Neutrophil (primary cell): ENCODE measurements around the gene COPZ2.

Experiments
- H3K27ac ChIP-seq: fragments of 200-600 bp; sonication (generic); 2 replicates; pipeline ENCODE4 v1.5.1; 2016; ENCODE audit warnings: mild to moderate bottlenecking, moderate library complexity
- H3K27me3 ChIP-seq: fragments of 200-600 bp; sonication (generic); 2 replicates; pipeline ENCODE4 v1.6.0; 2016; ENCODE audit warnings: mild to moderate bottlenecking
- H3K36me3 ChIP-seq: fragments of 200-600 bp; sonication (generic); 2 replicates; pipeline ENCODE4 v1.5.1; 2017
- H3K4me1 ChIP-seq, 2 experiments: fragments of 200-600 bp in 1 of 2; sonication (generic) in 1 of 2; 1 replicate in 1 of 2; 2 replicates in 1 of 2; pipeline versions ENCODE4 v1.5.1 to v1.6.1; 2013 to 2016; ENCODE audit warnings: low read depth in 1 of 2, low read length in 1 of 2, mild to moderate bottlenecking in 1 of 2, moderate library complexity in 1 of 2; ENCODE audit not compliant: control insufficient read depth in 1 of 2, insufficient read depth in 1 of 2
- H3K4me3 ChIP-seq, 2 experiments: fragments of 200-600 bp in 1 of 2; sonication (generic) in 1 of 2; 1 replicate in 1 of 2; 2 replicates in 1 of 2; pipeline ENCODE4 v1.5.1; 2013 to 2016; ENCODE audit warnings: low read depth in 1 of 2, low read length in 1 of 2, mild to moderate bottlenecking in 1 of 2, moderate library complexity in 1 of 2
- H3K9me3 ChIP-seq: fragments of 200-600 bp; sonication (generic); 2 replicates; pipeline ENCODE4 v1.5.1; 2016
- TF ChIP-seq, protein P1 (sequence below): fragments of 200-600 bp; sonication (generic); IDR thresholded peaks from 2 replicates; pipeline ENCODE4 v1.5.1; 2016; ENCODE audit warnings: antibody characterized with exemption

The COPZ2 gene

DNA sequence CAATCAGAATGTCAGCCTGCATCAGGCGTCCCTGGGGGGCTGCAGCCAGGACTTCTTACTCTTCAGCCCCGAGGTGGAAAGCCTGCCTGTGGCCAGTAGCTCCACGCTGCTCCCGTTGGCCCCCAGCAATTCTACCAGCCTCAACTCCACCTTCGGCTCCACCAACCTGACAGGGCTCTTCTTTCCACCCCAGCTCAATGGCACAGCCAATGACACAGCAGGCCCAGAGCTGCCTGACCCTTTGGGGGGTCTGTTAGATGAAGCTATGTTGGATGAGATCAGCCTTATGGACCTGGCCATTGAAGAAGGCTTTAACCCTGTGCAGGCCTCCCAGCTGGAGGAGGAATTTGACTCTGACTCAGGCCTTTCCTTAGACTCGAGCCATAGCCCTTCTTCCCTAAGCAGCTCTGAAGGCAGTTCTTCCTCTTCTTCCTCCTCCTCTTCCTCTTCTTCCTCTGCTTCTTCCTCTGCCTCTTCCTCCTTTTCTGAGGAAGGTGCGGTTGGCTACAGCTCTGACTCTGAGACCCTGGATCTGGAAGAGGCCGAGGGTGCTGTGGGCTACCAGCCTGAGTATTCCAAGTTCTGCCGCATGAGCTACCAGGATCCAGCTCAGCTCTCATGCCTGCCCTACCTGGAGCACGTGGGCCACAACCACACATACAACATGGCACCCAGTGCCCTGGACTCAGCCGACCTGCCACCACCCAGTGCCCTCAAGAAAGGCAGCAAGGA is 21.0 kb upstream of the COPZ2 start:
- TF ChIP-seq, protein P1, sequence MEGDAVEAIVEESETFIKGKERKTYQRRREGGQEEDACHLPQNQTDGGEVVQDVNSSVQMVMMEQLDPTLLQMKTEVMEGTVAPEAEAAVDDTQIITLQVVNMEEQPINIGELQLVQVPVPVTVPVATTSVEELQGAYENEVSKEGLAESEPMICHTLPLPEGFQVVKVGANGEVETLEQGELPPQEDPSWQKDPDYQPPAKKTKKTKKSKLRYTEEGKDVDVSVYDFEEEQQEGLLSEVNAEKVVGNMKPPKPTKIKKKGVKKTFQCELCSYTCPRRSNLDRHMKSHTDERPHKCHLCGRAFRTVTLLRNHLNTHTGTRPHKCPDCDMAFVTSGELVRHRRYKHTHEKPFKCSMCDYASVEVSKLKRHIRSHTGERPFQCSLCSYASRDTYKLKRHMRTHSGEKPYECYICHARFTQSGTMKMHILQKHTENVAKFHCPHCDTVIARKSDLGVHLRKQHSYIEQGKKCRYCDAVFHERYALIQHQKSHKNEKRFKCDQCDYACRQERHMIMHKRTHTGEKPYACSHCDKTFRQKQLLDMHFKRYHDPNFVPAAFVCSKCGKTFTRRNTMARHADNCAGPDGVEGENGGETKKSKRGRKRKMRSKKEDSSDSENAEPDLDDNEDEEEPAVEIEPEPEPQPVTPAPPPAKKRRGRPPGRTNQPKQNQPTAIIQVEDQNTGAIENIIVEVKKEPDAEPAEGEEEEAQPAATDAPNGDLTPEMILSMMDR: no peak
- Histone ChIP-seq H3K4me1 (peaks cover 3 to 10% of the 10 kb centered on the region in 2 experiments), H3K9me3 (no peaks in the 10 kb centered on the region), H3K27me3 (no peaks in the 10 kb centered on the region), H3K27ac (no peak overlapping the region), H3K36me3 (peaks cover 100% of the 10 kb centered on the region), H3K4me3 (no peak overlapping the region)

DNA sequence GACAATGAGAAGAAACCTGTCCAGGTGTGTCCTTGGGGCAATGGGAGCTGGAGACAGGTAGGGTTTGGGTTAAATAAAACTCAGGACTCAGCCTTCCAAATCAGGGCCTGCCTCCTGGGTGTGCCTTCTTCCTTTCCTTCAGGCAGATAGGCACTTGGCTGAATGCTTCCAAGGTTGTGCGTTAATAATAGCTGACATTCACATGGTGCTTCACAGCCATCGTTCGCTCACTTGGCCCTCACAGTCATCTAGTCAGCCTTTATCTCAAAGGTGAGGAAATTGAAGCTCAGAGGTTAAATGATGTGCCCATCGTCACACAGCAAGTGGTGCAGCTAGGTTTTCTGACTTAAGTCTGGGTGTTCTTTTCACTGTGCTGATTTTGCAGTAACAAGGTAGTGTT is 20.0 kb upstream of the COPZ2 start:
- H3K9me3 ChIP-seq: no peaks in the 10 kb centered on the region
- no peak overlapping the region for H3K27ac ChIP-seq
- TF ChIP-seq, protein P1: no peak
- H3K27me3 ChIP-seq: no peaks in the 10 kb centered on the region
- H3K4me1 ChIP-seq: peaks cover 3 to 10% of the 10 kb centered on the region in 2 experiments
- peaks cover 100% of the 10 kb centered on the region for H3K36me3 ChIP-seq
- H3K4me3 ChIP-seq: no peak overlapping the region

DNA sequence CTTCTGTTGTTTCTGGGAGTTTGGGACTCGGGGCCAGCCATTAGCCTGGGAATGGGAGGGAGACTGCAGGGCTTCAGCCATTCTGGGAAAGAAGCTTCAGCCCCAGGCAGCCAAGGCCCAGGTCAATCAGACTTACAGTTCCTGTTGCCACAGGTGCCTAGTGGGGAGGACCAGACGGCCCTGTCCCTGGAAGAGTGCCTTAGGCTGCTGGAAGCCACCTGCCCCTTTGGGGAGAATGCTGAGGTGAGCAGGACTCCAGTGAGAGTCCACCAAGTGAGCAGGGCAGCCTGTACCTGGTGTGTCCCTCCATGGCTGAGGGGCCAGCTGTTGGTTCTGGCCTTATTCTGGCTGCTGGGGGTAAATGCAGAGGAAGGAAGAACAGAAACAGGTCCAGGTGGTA is 19.3 kb upstream of the COPZ2 start:
- peaks cover 6 to 10% of the 10 kb centered on the region in 2 experiments for H3K4me1 ChIP-seq
- H3K27me3 ChIP-seq: no peaks in the 10 kb centered on the region
- TF ChIP-seq, protein P1: no peak
- H3K4me3 ChIP-seq: no peak overlapping the region
- H3K27ac ChIP-seq: no peak overlapping the region
- H3K36me3 ChIP-seq: peaks cover 100% of the 10 kb centered on the region
- no peaks in the 10 kb centered on the region for H3K9me3 ChIP-seq

DNA sequence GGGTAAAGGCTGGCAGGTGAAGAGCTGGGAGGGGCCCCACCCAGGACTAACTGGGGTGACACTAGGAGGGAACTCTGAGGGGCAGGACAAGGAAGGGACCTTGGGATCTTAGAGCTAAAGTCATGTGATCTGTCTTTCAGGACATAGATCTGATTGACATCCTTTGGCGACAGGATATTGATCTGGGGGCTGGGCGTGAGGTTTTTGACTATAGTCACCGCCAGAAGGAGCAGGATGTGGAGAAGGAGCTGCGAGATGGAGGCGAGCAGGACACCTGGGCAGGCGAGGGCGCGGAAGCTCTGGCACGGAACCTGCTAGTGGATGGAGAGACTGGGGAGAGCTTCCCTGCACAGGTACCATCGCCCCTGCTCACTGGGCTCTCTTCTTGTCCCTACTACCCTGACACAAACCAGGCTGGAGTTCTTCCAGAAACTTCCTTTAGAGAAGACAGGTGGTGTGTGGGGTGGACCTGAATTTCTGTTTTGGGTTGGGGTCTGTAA is 18.7 kb upstream of the COPZ2 start:
- Histone ChIP-seq H3K9me3 (no peaks in the 10 kb centered on the region), H3K36me3 (peaks cover 100% of the 10 kb centered on the region), H3K27ac (no peak overlapping the region), H3K4me3 (no peak overlapping the region), H3K27me3 (no peaks in the 10 kb centered on the region), H3K4me1 (peaks cover 6 to 10% of the 10 kb centered on the region in 2 experiments)
- TF ChIP-seq, protein P1: no peak

DNA sequence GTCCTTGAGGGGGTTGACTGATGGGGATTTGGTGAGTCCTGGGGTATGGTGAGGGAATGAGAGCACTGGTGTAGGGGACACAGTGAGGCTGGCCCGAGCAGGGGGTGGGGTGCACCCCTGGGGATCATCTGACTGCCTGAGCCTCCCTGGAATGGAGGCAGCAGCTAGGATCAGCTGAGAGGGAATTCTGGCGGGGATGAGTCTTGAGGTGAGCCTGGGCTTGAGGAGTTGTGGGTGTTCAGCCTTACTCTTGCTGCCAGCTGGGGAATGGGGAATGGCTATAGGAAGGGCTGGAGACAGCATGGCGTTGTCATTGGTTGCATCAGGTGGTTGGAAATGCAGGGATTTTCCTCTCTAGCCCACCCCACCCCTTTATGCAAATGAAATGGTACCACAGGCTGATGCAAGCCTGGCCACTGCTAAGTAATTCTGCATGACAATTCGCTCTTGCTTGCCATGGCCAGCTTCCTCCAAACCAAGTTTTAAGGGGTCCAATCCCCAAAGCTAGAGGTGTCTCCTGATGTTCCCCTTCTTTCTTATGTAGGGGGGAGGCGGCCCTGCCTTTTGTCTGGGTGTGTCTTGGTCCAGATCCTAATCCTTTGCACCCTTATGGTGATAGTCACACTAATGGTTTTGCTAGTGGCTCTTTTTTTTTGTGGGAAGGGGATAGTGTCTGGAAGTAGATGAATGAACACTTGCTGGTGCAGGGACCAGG is 18.1 kb upstream of the COPZ2 start:
- H3K36me3 ChIP-seq: peaks cover 100% of the 10 kb centered on the region
- no peaks in the 10 kb centered on the region for H3K27me3 ChIP-seq
- H3K27ac ChIP-seq: no peak overlapping the region
- TF ChIP-seq, protein P1: no peak
- no peak overlapping the region for H3K4me3 ChIP-seq
- H3K4me1 ChIP-seq: peaks cover 6 to 10% of the 10 kb centered on the region in 2 experiments
- no peaks in the 10 kb centered on the region for H3K9me3 ChIP-seq
